Measurements from ENCODE around the gene KIRREL3.
A peak's percentile ranks its signal among the peaks of the same experiment; 100 is the strongest.

KIRREL3 gene

GRCh38 chr11:126630893-126631798 is 369.4 kb downstream of the KIRREL3 start:
- no peak for DNase-seq (ENCODE audit: low read depth)

GRCh38 chr11:126630488-126630887 is 370.1 kb downstream of the KIRREL3 start:
- DNase-seq (ENCODE audit: low read depth) = no peak

DNA sequence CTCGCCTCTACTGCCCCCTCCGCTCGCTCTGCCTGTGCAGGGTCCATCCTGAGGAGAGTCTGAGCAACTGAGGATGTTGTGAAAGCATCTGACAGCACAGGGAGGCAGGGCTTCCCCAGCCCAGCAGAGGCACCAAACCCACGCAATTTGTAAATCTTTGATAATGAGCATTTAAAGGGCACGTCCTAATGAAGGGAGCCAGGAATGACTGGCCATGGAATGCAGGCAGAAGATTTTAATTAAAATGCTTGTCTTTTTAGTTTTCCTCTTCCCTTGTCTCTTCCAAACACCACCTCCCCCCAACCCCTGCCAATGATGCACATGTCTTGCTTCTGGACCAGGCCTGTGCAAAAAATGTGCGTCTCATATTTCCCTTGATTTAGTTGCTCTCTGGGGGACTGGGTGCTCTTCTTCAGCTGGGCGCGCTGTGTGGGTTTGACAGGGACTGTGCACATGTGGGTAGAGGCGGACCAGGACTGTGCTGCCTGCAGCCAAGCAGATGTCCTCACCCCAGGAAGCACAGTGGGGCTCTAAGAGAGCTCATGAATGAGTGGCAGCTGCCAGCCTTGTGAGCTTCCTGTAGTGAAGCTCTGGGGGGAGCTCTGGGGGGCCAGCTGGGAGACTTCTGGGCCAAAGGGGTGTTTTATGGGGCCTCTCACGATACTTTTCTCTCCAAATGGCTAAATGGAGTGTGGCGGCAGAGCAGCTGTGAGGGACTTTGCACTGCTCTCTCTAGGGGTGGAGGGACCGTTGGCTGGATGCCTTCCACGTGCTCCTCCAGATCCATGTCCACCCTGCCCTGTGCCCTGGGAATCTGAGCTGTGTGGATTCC is 371.6 kb downstream of the KIRREL3 start:
- no peak for DNase-seq (ENCODE audit: low read depth)

DNA sequence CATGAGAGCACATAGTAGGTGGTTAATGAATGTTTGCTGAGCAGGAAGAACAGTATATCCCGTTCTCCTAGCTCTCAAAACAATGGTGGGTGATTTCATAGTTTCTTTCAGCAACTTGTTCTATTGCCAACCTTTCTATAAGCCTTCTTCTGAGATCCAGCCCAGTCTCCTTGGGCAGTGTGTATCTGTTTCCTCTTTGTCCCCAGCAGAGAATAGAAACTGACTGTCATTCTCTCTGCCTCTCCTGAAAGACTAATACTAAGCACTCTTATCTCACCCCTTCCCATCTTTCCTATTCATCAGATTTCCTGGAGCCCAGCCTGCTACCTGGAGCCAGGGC is 372.1 kb downstream of the KIRREL3 start:
- no peak for DNase-seq (ENCODE audit: low read depth)

GRCh38 chr11:126627421-126627820 is 373.1 kb downstream of the KIRREL3 start:
- no peak for DNase-seq (ENCODE audit: low read depth)

DNA sequence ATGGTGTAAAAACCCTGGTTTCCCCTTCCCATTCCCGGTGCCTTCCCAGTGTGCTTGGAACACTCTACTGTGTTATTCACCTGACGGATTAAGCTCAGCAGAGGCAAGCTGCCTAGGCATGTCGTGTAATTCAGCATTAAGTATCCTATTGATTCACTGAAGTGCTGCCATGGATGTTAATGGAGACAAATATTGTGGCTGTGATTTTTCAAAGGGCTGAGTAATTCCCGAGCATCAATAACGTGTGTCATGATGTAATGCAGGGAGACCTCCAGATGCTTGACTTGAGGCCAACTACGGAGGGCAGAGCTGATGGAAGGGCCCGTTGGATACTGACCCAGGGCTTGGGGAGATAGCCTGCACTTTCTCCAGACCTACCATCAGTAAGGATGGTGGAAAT is 376.1 kb downstream of the KIRREL3 start:
- DNase-seq (ENCODE audit: low read depth) = no peak

DNA sequence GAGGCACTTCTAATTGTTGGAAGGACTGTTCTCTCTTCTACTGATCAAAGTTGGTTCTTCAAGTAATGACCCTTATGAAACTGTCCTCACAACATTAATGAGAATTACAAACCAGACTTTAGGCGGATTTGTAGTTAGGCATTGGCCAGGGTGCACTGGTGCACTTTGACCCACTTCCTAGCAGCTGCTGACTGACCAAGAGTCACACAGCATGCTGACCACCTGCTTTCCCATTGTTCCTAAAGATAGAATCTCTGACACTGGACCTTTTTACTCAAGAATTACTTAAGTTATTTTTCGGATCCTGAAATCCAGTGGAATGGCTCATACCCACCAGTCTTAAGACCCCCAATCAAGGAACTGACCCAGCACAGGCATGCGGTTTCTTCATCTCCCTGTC is 381.1 kb downstream of the KIRREL3 start:
- no peak for DNase-seq (ENCODE audit: low read depth)

GRCh38 chr11:126615845-126616244 is 384.7 kb downstream of the KIRREL3 start:
- DNase-seq (ENCODE audit: low read depth) = no peak

- no peak for DNase-seq (ENCODE audit: low read depth)
Observed at GRCh38 chr11:126613272-126613671, 387.3 kb downstream of the KIRREL3 start.

- DNase-seq (ENCODE audit: low read depth) = no peak
Observed at GRCh38 chr11:126612671-126613070, 387.9 kb downstream of the KIRREL3 start.

- no peak for DNase-seq (ENCODE audit: low read depth)
Observed at GRCh38 chr11:126611438-126611837, 389.1 kb downstream of the KIRREL3 start.

GRCh38 chr11:126608658-126609057 is 391.9 kb downstream of the KIRREL3 start:
- no peak for DNase-seq (ENCODE audit: low read depth)

DNA sequence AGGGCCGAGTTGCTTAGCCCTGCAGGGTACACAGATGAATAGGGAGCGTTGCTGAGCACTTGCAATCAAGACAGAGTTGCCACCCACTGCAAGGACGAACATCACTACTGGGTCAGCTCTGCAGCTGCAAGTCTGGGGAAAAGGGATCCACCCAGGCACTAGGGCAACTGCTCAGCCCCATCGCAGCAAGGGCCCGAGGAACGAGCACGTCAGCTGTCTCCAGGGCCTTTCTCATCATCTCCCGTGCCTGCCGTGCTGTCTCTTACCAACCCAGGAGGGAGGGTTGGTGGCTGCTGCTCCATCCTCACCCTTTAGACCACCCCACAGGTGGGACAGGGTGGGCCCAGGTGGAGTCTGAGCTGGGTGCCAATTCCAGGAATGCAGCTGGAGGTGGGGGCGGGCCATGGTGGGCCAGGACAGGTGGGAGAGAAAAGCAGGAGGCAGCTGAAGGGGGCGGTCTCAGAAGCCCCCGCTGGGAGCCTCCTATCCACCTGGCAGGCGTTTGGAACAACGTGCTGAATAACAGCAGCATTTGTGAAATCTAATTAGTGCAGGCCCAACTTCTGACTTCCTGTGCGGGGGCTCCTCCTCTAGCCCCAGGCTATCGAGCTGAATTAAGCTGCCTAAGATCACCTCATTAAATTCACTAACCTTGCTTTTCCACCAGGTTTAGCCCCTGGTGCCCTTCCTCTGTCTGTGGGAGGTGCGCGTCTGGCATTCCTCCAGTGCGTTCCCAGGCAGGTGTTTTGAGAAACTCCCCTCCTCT is 392.6 kb downstream of the KIRREL3 start:
- no peak for DNase-seq (ENCODE audit: low read depth)

GRCh38 chr11:126607374-126607773 is 393.2 kb downstream of the KIRREL3 start:
- DNase-seq (ENCODE audit: low read depth) = peak; percentile 34

DNA sequence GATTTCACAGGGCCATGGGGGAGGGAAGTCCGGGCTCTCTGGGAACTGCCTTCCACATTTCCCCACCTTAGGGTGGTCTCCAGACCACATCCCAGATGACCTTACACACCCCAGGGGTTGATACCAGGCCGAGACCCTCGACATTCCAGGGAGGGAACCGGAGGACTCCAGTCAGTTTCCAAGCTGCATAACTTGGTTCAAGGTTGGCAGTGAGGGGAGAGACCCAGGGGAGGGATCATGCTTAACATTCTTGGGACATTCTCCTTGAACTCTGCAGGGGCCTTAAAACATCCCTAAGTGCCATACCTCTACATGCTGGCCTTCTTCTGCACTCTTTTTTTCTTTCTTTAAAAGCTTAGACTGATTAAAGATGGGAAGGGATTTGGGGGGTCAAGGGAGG is 394.1 kb downstream of the KIRREL3 start:
- DNase-seq (ENCODE audit: low read depth) = no peak

DNA sequence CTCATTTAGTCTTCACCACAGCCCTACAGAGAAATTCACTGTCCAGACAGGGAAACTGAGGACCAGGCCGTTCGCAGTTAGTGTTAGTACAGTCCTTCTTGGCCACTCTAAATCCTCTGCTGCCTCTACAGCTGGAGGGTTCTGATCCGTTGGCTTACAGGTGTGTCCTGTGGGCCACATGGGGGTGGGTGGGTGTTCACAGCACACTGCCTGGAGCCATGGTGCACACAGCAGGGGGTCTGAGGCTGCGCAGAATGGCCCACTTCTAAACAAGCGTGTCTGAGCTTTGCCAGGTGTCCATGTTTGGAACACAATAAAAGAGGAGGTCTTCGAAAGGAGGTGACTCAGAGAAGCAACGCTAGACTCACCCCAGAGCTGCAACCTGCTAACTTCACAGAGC is 396.1 kb downstream of the KIRREL3 start:
- no peak for DNase-seq (ENCODE audit: low read depth)

DNA sequence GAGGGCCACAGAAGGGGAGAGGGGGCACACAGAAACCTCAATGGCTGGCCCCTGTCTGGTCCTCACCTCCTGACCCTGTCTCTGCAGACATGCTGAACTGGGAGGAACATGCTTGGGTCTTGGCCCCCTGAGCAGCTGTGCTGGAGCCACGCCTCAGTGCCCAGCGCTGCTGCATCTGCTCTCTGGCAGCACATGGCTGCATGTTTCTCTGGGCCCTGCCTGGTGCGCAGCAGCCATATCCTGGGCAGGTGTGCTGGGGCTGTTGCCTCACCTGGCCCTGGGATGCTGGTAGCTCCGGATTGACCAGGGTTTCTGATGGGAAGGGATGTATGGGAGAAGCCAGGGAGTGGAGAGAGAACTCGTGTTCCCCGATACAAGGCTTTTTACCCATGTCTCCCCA is 397.1 kb downstream of the KIRREL3 start:
- DNase-seq (ENCODE audit: low read depth) = no peak

GRCh38 chr11:126602993-126603392 is 397.6 kb downstream of the KIRREL3 start:
- no peak for DNase-seq (ENCODE audit: low read depth)

DNA sequence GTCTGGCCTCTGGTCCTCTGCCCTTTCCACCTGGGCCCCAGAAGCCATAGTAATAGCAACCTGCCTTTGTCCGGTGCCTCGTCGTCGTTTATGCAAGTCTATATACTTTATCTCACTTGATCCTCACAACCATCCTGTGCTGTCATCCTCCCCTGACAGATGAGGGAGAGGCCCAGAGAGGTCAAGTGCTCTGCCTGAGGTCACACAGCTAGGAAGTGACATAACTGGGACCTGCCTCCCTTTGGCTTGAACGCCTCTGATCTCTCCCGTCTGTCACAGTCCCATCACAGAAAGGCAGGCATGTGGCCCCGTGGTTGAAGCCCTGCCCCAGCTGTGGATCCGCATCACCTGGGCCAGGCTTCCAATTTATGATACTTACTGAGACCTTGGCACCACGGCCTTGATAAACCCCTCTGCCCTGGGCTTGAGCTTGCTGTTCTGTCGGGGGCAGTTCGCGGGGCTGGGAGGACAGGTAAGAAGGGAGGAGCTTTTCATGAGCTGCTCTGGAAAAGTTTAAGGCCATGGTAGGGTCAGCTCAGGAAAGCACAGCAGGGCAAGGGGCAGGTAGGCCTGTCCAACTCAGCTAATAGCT is 398.1 kb downstream of the KIRREL3 start:
- DNase-seq (ENCODE audit: low read depth) = no peak

DNA sequence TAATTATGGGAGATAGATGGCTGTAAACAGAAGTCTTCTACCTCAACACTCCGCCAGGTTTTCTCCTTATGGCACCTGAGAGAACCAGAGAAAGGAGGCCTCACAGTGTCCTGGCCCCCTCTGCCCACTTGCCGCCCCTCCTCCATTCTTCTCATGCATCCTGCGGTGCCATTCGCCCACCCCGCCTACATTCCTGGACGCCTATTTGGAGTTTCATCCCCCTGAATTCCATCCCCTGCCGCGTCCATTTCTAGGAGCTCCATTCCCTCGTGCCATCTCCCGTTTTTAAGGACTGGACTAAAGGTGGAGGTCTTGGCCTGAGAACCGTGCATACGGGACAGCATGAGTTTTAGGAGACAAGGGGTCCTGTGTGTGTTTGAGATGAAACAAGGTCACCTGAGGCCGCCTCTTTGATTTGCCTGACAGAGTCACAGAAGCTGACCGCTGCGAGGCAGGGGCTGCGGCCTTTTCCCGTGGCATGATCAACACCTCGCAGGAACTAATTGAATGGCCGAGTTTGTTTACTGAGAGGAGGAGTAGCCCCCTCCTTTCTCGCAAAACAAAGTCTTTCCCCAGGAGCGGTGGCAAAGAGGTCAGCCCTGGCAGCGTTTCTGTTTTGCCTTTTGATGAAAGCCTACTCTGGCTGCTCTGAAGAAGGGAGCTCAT is 398.9 kb downstream of the KIRREL3 start:
- DNase-seq (ENCODE audit: low read depth) = no peak

DNA sequence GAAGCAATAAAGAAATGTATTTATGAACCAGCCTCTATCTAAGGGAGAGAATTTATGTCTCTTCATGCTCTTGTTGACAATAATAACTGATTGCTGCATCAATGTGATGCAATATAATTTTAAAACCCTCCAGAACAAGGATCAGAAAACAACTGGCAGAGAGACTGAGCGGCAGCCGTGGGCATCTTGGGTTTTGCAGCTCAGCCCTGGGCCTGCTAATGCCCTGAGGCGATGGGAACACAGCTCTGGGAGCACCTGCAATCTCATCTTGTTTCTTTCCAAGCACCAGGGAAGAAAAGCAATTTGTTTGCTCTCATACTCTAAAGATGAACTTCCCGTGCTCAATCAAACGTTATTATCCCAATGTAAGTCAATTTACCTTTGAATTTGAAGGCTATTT is 399.4 kb downstream of the KIRREL3 start:
- no peak for DNase-seq (ENCODE audit: low read depth)

All from iris pigment epithelial cell (primary cell).